Ovary (tissue), 9 donors: Measurements from ENCODE around the gene CYP4B1. TPM values are rescaled to one million over a fixed set of nuclear protein-coding genes. Genes with fewer than 3 reads are reported as not detected.
"Not testable (repeated sequence)": the region's sequence is repeated elsewhere in the genome, so short reads cannot be mapped to it uniquely, and the experiment has no call there.

Source experiments
- DNase-seq, 5 donors: peaks; one replicate each; pipeline ENCODE4 v3.0.0-alpha.2; 2019 to 2020
- H3K27ac ChIP-seq, 2 donors: fragments of 200-600 bp; one replicate each; pipeline versions ENCODE4 v1.5.1 to v1.8.0; 2019 to 2022
- H3K27me3 ChIP-seq: fragments of 200-600 bp; one replicate; pipeline ENCODE4 v1.8.0; 2022
- H3K36me3 ChIP-seq: fragments of 200-600 bp; sonication (generic); one replicate; pipeline ENCODE4 v1.5.1; 2019
- H3K4me1 ChIP-seq: one replicate; pipeline ENCODE4 v1.8.1; 2013; ENCODE audit warnings: mild to moderate bottlenecking, moderate library complexity; ENCODE audit not compliant: insufficient read depth
- H3K4me3 ChIP-seq: fragments of 200-600 bp; sonication (generic); one replicate; pipeline ENCODE4 v1.5.1; 2017
- H3K9me3 ChIP-seq, 2 donors: fragments of 200-600 bp in 1 of 2; sonication (generic) in 1 of 2; one replicate each; pipeline versions ENCODE4 v1.5.1 to v1.8.1; 2013 to 2019; ENCODE audit warnings: mild to moderate bottlenecking in 1 of 2, moderate library complexity in 1 of 2
- CTCF ChIP-seq, 3 donors: fragments of 450-650 bp in 2 of 3; fragments of 200-600 bp in 1 of 3; IDR thresholded peaks; one replicate each; pipeline versions ENCODE4 v1.5.1 to v1.8.0; 2016 to 2022; ENCODE audit warnings: antibody characterized with exemption in 3 of 3, mild to moderate bottlenecking in 1 of 3
- EP300 ChIP-seq: sonication (generic); formaldehyde crosslinking; IDR thresholded peaks from one replicate; pipeline ENCODE4 v1.6.1; 2017; ENCODE audit warnings: antibody characterized with exemption
- POLR2A ChIP-seq: fragments of 450-650 bp; IDR thresholded peaks from one replicate; pipeline ENCODE4 v1.6.1; 2017; ENCODE audit warnings: antibody characterized with exemption, mild to moderate bottlenecking, moderate library complexity
- WGBS, 3 donors: extraction: QIAGEN DNeasy Blood & Tissue Kit in 1 of 3; methylation state at CpG; one replicate each; pipeline versions ENCODE4 v1.1.5 to v1.1.7; 2013 to 2017; 5-methylcytosine and 5-hydroxymethylcytosine counted together
- intact Hi-C, 4 donors: fragments of 100-400 bp; cut with DNase I; formaldehyde crosslinking; loops; one replicate each; pipeline versions ENCODE4 v1.11.0 to v1.15.1; 2022 to 2023
- polyA plus RNA-seq, 2 donors: library from polyadenylated mRNA; stranded (reverse); fragments of 200-250 nt in 1 of 2; fragments of 350-450 nt in 1 of 2; fragmentation: Illumina TruSeq in 1 of 2; extraction: RNeasy Lipid Tissue Mini Kit (QIAGEN cat#74804) in 1 of 2; gene quantifications; one replicate each; pipeline ENCODE4 v1.2.3, GENCODE V29; 2013 to 2014
- total RNA-seq, 7 donors: library from RNA; depleted of rRNA in 2 of 7; stranded (reverse); fragments of >200 nt in 2 of 7; fragmentation: NEBNext Ultra II Directional in 3 of 7; extraction: Animal tissue kit (Norgen Biotek cat#: 25700) in 3 of 7; gene quantifications; one replicate each; pipeline versions ENCODE4 v1.1.0 to v1.2.4, GENCODE V29; 2016 to 2023
- donor health status: DM: no; HTN: no; CAD: no; lungs with moderate emphysema.
- donor health status: DM: no; HTN: no; CAD: no.
- donor health status: Bipolar disorder and iron deficiency.
- donor health status: DM: yes; HTN: yes; CAD: no.
- donor health status: DM: no; HTN: no; CAD: no.
- donor health status: DM: yes; HTN: yes; CAD: no.

The CYP4B1 gene
- total and polyA plus RNA-seq, 9 donors: 0.38 to 51.7 (median 3.3) TPM; not detected in 1

GRCh38 chr1:46784666-46785065 lies 14.2 kb upstream of the CYP4B1 start:
- TF ChIP-seq CTCF (IDR thresholded peaks at IDR 0.05) (no peak), POLR2A (no peak), EP300 (no peak)
- Histone ChIP-seq H3K4me1 (no peaks in the 10 kb centered on the region), H3K27ac (no peak overlapping the region), H3K27me3 (no peaks in the 10 kb centered on the region), H3K4me3 (no peak overlapping the region), H3K9me3 (no peaks in the 10 kb centered on the region), H3K36me3 (no peaks in the 10 kb centered on the region)
- intact Hi-C loops: no loop called here
- 70 to 78% (median 71%) methylated on average over 1 of the region's 1 CpG for WGBS, 3 donors
- DNase-seq: no peak

- WGBS, 3 donors: 75 to 82% (median 80%) methylated on average over 4 of the region's 4 CpGs
- DNase-seq: not testable (repeated sequence)
Measured at GRCh38 chr1:46788634-46789033, 10.2 kb upstream of the CYP4B1 start.

GRCh38 chr1:46790446-46791101 lies 8.3 kb upstream of the CYP4B1 start:
- Histone ChIP-seq H3K4me3 (no peak overlapping the region), H3K36me3 (no peaks in the 10 kb centered on the region), H3K9me3 (no peaks in the 10 kb centered on the region), H3K27ac (no peak overlapping the region), H3K4me1 (no peaks in the 10 kb centered on the region), H3K27me3 (no peaks in the 10 kb centered on the region)
- intact Hi-C loops: no loop called here
- no peak for DNase-seq
- 20 to 38% (median 29%) methylated on average over 1 of the region's 1 CpG for WGBS, 3 donors
- TF ChIP-seq POLR2A: no peak
- no peak for TF ChIP-seq CTCF (IDR thresholded peaks at IDR 0.05)
- no peak for TF ChIP-seq EP300

More at GRCh38 chr1:46788634-46789033, 10.2 kb upstream of the CYP4B1 start:
- H3K27me3 ChIP-seq, H3K36me3 ChIP-seq, H3K9me3 ChIP-seq, H3K4me1 ChIP-seq, H3K4me3 ChIP-seq, H3K27ac ChIP-seq, intact Hi-C loops: not testable (repeated sequence)

- H3K27ac ChIP-seq: no peak overlapping the region
- intact Hi-C loops: no loop called here
- H3K36me3 ChIP-seq: no peaks in the 10 kb centered on the region
- TF ChIP-seq CTCF (IDR thresholded peaks at IDR 0.05) (no peak), POLR2A (no peak), EP300 (no peak)
- no peak overlapping the region for H3K4me3 ChIP-seq
- no peaks in the 10 kb centered on the region for H3K27me3 ChIP-seq
- H3K9me3 ChIP-seq: no peaks in the 10 kb centered on the region
- no peak for DNase-seq
- no peaks in the 10 kb centered on the region for H3K4me1 ChIP-seq
- 64 to 84% (median 70%) methylated on average over 3 of the region's 3 CpGs for WGBS, 3 donors
Measured at GRCh38 chr1:46793126-46793525, 5.7 kb upstream of the CYP4B1 start.

- Histone ChIP-seq H3K4me1 (no peaks in the 10 kb centered on the region), H3K9me3 (no peaks in the 10 kb centered on the region), H3K4me3 (no peak overlapping the region), H3K36me3 (no peaks in the 10 kb centered on the region), H3K27ac (no peak overlapping the region), H3K27me3 (no peaks in the 10 kb centered on the region)
- 68 to 78% (median 74%) methylated on average over 1 of the region's 1 CpG for WGBS, 3 donors
- DNase-seq: no peak
- TF ChIP-seq POLR2A (no peak), CTCF (IDR thresholded peaks at IDR 0.05) (no peak), EP300 (no peak)
- intact Hi-C loops: no loop called here
Measured at GRCh38 chr1:46797696-46798470, 963 bp upstream of the CYP4B1 start.
